ENCODE results near the gene MAN2A1. TPM values are rescaled to one million over a fixed set of nuclear protein-coding genes. Genes with fewer than 3 reads are reported as not detected.

Gene MAN2A1
- total RNA-seq, 2 donors from 2014 or later, result 60.7 to 62.1 TPM

GRCh38 chr5:109900911-109901627, 211.3 kb downstream of the MAN2A1 start:
- H3K27ac Mint-ChIP-seq, result no peak overlapping the region
- DNase-seq, result no peak
- 92 to 100% methylated on average over 1 to 3 of the region's 3 CpGs for WGBS, 2 experiments (ENCODE audit: insufficient coverage in 1 of 2, insufficient read length in 1 of 2)

GRCh38 chr5:109901628-109901981, 211.9 kb downstream of the MAN2A1 start:
- Histone ChIP-seq H3K4me1 (ENCODE audit: control insufficient read depth, insufficient read depth, low read length) (no peaks in the 10 kb centered on the region), H3K9ac (ENCODE audit: extremely low read depth, low read length, poor library complexity, severe bottlenecking) (no peak overlapping the region), H3K9me3 (ENCODE audit: control insufficient read depth, low read length) (no peaks in the 10 kb centered on the region), H3K36me3 (ENCODE audit: control insufficient read depth, insufficient read depth, low read length) (no peaks in the 10 kb centered on the region), H3K4me3 (ENCODE audit: low read length) (no peak overlapping the region), H3K27me3 (ENCODE audit: control insufficient read depth, insufficient read depth, low read length, poor library complexity, severe bottlenecking) (peaks cover 5% of the 10 kb centered on the region), H3K27ac (ENCODE audit: low read depth, low read length) (no peak overlapping the region)
- Mint-ChIP-seq H3K9me3 (no peaks in the 10 kb centered on the region), H3K36me3 (ENCODE audit: low read depth) (no peaks in the 10 kb centered on the region), H3K27me3 (ENCODE audit: insufficient read depth) (no peaks in the 10 kb centered on the region), H3K4me3 (no peak overlapping the region), H3K27ac (no peak overlapping the region), H3K4me1 (no peaks in the 10 kb centered on the region)
- TF ChIP-seq CTCF (conservative IDR thresholded peaks at IDR 0.05), result no peak
- no peak for DNase-seq
- WGBS, 2 experiments (ENCODE audit: insufficient coverage in 1 of 2, insufficient read length in 1 of 2), result 92% methylated on average over 1 of the region's 1 CpG; no CpG with 5 or more reads in 1 of the 2 experiments

More at GRCh38 chr5:109900911-109901627, 211.3 kb downstream of the MAN2A1 start:
- TF ChIP-seq CTCF (conservative IDR thresholded peaks at IDR 0.05), result no peak
- no peaks in the 10 kb centered on the region for H3K9me3 ChIP-seq (ENCODE audit: control insufficient read depth, low read length)
- no peak overlapping the region for H3K9ac ChIP-seq (ENCODE audit: extremely low read depth, low read length, poor library complexity, severe bottlenecking)
- H3K4me3 ChIP-seq (ENCODE audit: low read length), result no peak overlapping the region
- H3K4me3 Mint-ChIP-seq, result no peak overlapping the region
- no peaks in the 10 kb centered on the region for H3K27me3 Mint-ChIP-seq (ENCODE audit: insufficient read depth)
- no peaks in the 10 kb centered on the region for H3K36me3 ChIP-seq (ENCODE audit: control insufficient read depth, insufficient read depth, low read length)
- H3K9me3 Mint-ChIP-seq, result no peaks in the 10 kb centered on the region
- no peak overlapping the region for H3K27ac ChIP-seq (ENCODE audit: low read depth, low read length)
- H3K4me1 Mint-ChIP-seq, result no peaks in the 10 kb centered on the region
- no peaks in the 10 kb centered on the region for H3K36me3 Mint-ChIP-seq (ENCODE audit: low read depth)
- peaks cover 5% of the 10 kb centered on the region for H3K27me3 ChIP-seq (ENCODE audit: control insufficient read depth, insufficient read depth, low read length, poor library complexity, severe bottlenecking)
- no peaks in the 10 kb centered on the region for H3K4me1 ChIP-seq (ENCODE audit: control insufficient read depth, insufficient read depth, low read length)

GRCh38 chr5:109903061-109903460, 213.3 kb downstream of the MAN2A1 start:
- Mint-ChIP-seq H3K27me3 (ENCODE audit: insufficient read depth) (peaks cover 3% of the 10 kb centered on the region), H3K36me3 (ENCODE audit: low read depth) (no peaks in the 10 kb centered on the region)
- H3K36me3 ChIP-seq (ENCODE audit: control insufficient read depth, insufficient read depth, low read length), result no peaks in the 10 kb centered on the region

More at GRCh38 chr5:109903061-109903460, 213.3 kb downstream of the MAN2A1 start:
- Histone ChIP-seq H3K9me3 (ENCODE audit: control insufficient read depth, low read length) (no peaks in the 10 kb centered on the region), H3K27me3 (ENCODE audit: control insufficient read depth, insufficient read depth, low read length, poor library complexity, severe bottlenecking) (peaks cover 7% of the 10 kb centered on the region), H3K9ac (ENCODE audit: extremely low read depth, low read length, poor library complexity, severe bottlenecking) (no peak overlapping the region), H3K4me1 (ENCODE audit: control insufficient read depth, insufficient read depth, low read length) (no peaks in the 10 kb centered on the region), H3K4me3 (ENCODE audit: low read length) (no peak overlapping the region), H3K27ac (ENCODE audit: low read depth, low read length) (no peak overlapping the region)
- no peak for TF ChIP-seq CTCF (conservative IDR thresholded peaks at IDR 0.05)
- no peaks in the 10 kb centered on the region for H3K4me1 Mint-ChIP-seq
- no peaks in the 10 kb centered on the region for H3K9me3 Mint-ChIP-seq
- WGBS, 2 experiments (ENCODE audit: insufficient coverage in 1 of 2, insufficient read length in 1 of 2), result 94 to 100% methylated on average over 1 to 2 of the region's 2 CpGs
- no peak overlapping the region for H3K4me3 Mint-ChIP-seq
- no peak overlapping the region for H3K27ac Mint-ChIP-seq
- no peak for DNase-seq
